Measurements from ENCODE around the gene KIF6. TPM values are rescaled to one million over a fixed set of nuclear protein-coding genes. Genes with fewer than 3 reads are reported as not detected.

The KIF6 gene
- total and polyA plus RNA-seq, 2 of the 8 experiments (the other 6 are each of a cell fraction or from before 2014, with no cell fraction given), result 0.53 to 0.65 TPM

DNA sequence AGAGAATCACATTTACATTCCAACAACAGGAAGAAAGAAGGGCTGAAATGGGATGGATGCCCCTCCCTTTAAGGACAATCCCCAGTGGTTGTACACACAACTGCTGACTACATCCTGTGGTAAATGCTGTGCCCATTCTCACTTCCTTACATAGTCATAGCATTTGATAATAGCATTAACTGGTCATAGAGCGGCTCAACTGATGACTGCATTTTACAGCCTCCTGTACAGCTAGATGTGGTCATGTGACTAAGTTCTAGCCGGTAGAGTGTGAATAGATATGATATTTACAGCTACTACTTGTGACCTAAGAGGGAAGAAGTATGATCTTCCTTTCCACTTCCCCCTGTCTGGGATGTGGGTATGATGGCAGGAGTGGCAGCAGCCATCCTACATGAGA is 435.7 kb downstream of the KIF6 start:
- Histone ChIP-seq H3K18ac (ENCODE audit: extremely low read depth, low read length) (no peak overlapping the region), H3K56ac (replicated peaks; ENCODE audit: insufficient read length, low read depth, low read length) (no peak overlapping the region), H3K9me3 (ENCODE audit: insufficient read depth in 2 of 2, low read depth in 1 of 2, low read length in 1 of 2) (no peaks in the 10 kb centered on the region), H3K23me2 (ENCODE audit: low read depth, low read length) (no peaks in the 10 kb centered on the region; the same call in none of the 2 replicates), H4K91ac (replicated peaks; ENCODE audit: insufficient read length, low read length) (no peak overlapping the region), H3K79me2 (ENCODE audit: control insufficient read depth in 1 of 2, insufficient read depth in 2 of 2, low read length in 2 of 2) (no peaks in the 10 kb centered on the region), H3K9ac (replicated peaks in 1 of 4; ENCODE audit: extremely low read depth in 1 of 4, low read depth in 3 of 4, low read length in 3 of 4) (no peak overlapping the region), H3K4me1 (replicated peaks in 1 of 4; ENCODE audit: control insufficient read depth in 3 of 4, insufficient read depth in 4 of 4, low read length in 3 of 4) (peaks cover 0 to 12% (median 10%) of the 10 kb centered on the region in 4 experiments; a peak in 6 of 7 replicates), H2BK12ac (ENCODE audit: low read depth, low read length) (no peak overlapping the region), H3K27ac (ENCODE audit: low read depth, low read length) (no peak overlapping the region), H2BK20ac (ENCODE audit: low read length) (no peak overlapping the region), H2BK120ac (replicated peaks; ENCODE audit: low read depth, low read length) (no peak overlapping the region), H3K4me2 (ENCODE audit: insufficient read depth in 1 of 2, low read depth in 2 of 2, low read length in 2 of 2) (no peak overlapping the region), H3K23ac (ENCODE audit: insufficient read length) (no peak overlapping the region), H3K14ac (ENCODE audit: insufficient read length) (no peak overlapping the region), H4K20me1 (replicated peaks in 1 of 2; ENCODE audit: control insufficient read depth in 1 of 2, insufficient read depth in 2 of 2, low read length in 2 of 2) (no peaks in the 10 kb centered on the region), H3K4me3 (ENCODE audit: extremely low read depth in 1 of 4, insufficient read depth in 2 of 4, low read depth in 3 of 4, low read length in 4 of 4) (no peak overlapping the region), H3K4ac (replicated peaks; ENCODE audit: insufficient read length, low read depth, low read length) (no peak overlapping the region), H3K27me3 (replicated peaks in 1 of 4; ENCODE audit: control insufficient read depth in 3 of 4, extremely low read depth in 1 of 4, insufficient read depth in 3 of 4, low read length in 3 of 4) (peaks cover 0 to 9% (median 1%) of the 10 kb centered on the region in 4 experiments; a peak in 3 of 7 replicates), H2BK15ac (ENCODE audit: low read length) (no peak overlapping the region), H3K36me3 (ENCODE audit: control insufficient read depth in 2 of 4, insufficient read depth in 4 of 4, low read length in 3 of 4) (no peaks in the 10 kb centered on the region), H2AK5ac (ENCODE audit: low read depth, low read length) (no peak overlapping the region), H2BK5ac (ENCODE audit: low read depth, low read length) (no peak overlapping the region), H4K5ac (ENCODE audit: insufficient read length, low read depth, low read length) (no peak overlapping the region), H2AFZ (ENCODE audit: low read length) (no peak overlapping the region), H4K8ac (ENCODE audit: extremely low read depth, insufficient read depth, low read length) (no peak overlapping the region), H3K79me1 (ENCODE audit: low read depth, low read length) (no peaks in the 10 kb centered on the region)
- no peak for FAIRE-seq
- no peak for DNase-seq (ENCODE audit: low read depth in 1 of 2, low spot score in 2 of 2)
- ChIA-PET POLR2A (ENCODE audit: partially characterized antibody) (no interaction called here), CTCF (ENCODE audit: partially characterized antibody) (interaction anchor here (0.6 to 47.4 kb wide), 4 partner anchors 12 to 293 kb away, joined by 3 to 1738 read pairs (median 76); partner anchors contain the start of gene KCNK5)
- WGBS, 2 experiments (ENCODE audit: extremely low coverage in 1 of 2, insufficient coverage in 1 of 2, insufficient read length in 1 of 2, insufficient replicate concordance in 2 of 2, low coverage in 1 of 2, low lambda C conversion rate in 2 of 2, missing lambda C conversion rate in 1 of 2), result 94% methylated on average over 2 of the region's 2 CpGs; no CpG with 5 or more reads in 1 of the 2 experiments
- TF ChIP-seq GTF2F1 (IDR thresholded peaks at IDR 0.05; ENCODE audit: borderline replicate concordance, low read depth, low read length) (no peak), HDAC2 (IDR thresholded peaks at IDR 0.05; ENCODE audit: borderline replicate concordance in 1 of 2, low read depth in 2 of 2, low read length in 2 of 2) (no peak), RAD21 (IDR thresholded peaks at IDR 0.05 in 1 of 2, conservative IDR thresholded peaks at IDR 0.05 in 1 of 2; ENCODE audit: low read depth in 2 of 2, low read length in 2 of 2) (no peak)
- TF ChIP-seq, protein P1, sequence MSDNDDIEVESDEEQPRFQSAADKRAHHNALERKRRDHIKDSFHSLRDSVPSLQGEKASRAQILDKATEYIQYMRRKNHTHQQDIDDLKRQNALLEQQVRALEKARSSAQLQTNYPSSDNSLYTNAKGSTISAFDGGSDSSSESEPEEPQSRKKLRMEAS (IDR thresholded peaks at IDR 0.05), result no peak

All from H1 (cell line).